ENCODE data around the gene CLTA.
"Not testable (repeated sequence)": the region's sequence is repeated elsewhere in the genome, so short reads cannot be mapped to it uniquely, and the experiment has no call there.

- TF ChIP-seq, protein P1, sequence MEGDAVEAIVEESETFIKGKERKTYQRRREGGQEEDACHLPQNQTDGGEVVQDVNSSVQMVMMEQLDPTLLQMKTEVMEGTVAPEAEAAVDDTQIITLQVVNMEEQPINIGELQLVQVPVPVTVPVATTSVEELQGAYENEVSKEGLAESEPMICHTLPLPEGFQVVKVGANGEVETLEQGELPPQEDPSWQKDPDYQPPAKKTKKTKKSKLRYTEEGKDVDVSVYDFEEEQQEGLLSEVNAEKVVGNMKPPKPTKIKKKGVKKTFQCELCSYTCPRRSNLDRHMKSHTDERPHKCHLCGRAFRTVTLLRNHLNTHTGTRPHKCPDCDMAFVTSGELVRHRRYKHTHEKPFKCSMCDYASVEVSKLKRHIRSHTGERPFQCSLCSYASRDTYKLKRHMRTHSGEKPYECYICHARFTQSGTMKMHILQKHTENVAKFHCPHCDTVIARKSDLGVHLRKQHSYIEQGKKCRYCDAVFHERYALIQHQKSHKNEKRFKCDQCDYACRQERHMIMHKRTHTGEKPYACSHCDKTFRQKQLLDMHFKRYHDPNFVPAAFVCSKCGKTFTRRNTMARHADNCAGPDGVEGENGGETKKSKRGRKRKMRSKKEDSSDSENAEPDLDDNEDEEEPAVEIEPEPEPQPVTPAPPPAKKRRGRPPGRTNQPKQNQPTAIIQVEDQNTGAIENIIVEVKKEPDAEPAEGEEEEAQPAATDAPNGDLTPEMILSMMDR (IDR thresholded peaks at IDR 0.05; ENCODE audit: extremely low read depth in 1 of 2, insufficient read depth in 1 of 2, low read depth in 1 of 2, low read length in 2 of 2): not testable (repeated sequence)
- not testable (repeated sequence) for TF ChIP-seq EZH2 (IDR thresholded peaks at IDR 0.05; ENCODE audit: borderline replicate concordance, low read depth, low read length, severe bottlenecking); POLR2A (IDR thresholded peaks at IDR 0.05; ENCODE audit: low read depth, low read length); POLR2AphosphoS5 (IDR thresholded peaks at IDR 0.05; ENCODE audit: insufficient read depth, low read depth, low read length); MAX (IDR thresholded peaks at IDR 0.05; ENCODE audit: insufficient read depth, insufficient read length)
Measured at GRCh38 chr9:36160126-36160525, 30.6 kb upstream of the CLTA start.

Data from endothelial cell of umbilical vein (primary cell).